Prostate gland (tissue), 2 donors: ENCODE measurements around the gene TMEM245.

Source experiments
- POLR2A ChIP-seq: fragments of 450-650 bp; IDR thresholded peaks from one replicate; pipeline ENCODE4 v1.6.1; 2016; ENCODE audit warnings: antibody characterized with exemption, mild to moderate bottlenecking
- TF ChIP-seq, protein P1 (sequence below), 4 experiments: fragments of 200-600 bp in 2 of 4; fragments of 450-650 bp in 2 of 4; sonication (generic) in 2 of 4; IDR thresholded peaks; 1 replicate in 3 of 4; 2 replicates in 1 of 4; pipeline ENCODE4 v1.5.1; 2016 to 2019; ENCODE audit warnings: antibody characterized with exemption in 4 of 4, mild to moderate bottlenecking in 2 of 4, moderate library complexity in 2 of 4

DNA sequence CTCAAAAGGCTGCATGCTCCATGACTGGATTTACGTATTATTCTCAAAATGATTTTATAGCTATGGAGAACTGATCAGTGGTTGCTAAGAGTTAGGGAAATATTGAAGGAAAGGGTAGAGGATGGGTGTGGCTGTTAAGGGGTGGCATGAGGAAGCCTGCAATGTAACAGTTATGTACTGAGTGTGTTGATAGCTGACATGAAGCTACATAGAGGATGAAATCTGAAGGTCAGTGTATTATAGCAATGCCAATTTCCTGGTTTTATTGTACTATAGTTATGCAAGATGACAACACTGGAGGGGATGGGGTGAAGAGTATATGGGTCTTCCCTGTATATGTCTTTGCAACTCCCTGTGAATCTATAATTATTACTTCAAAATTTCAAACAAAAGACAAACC, 51.0 kb downstream of the TMEM245 start:
- TF ChIP-seq, protein P1, sequence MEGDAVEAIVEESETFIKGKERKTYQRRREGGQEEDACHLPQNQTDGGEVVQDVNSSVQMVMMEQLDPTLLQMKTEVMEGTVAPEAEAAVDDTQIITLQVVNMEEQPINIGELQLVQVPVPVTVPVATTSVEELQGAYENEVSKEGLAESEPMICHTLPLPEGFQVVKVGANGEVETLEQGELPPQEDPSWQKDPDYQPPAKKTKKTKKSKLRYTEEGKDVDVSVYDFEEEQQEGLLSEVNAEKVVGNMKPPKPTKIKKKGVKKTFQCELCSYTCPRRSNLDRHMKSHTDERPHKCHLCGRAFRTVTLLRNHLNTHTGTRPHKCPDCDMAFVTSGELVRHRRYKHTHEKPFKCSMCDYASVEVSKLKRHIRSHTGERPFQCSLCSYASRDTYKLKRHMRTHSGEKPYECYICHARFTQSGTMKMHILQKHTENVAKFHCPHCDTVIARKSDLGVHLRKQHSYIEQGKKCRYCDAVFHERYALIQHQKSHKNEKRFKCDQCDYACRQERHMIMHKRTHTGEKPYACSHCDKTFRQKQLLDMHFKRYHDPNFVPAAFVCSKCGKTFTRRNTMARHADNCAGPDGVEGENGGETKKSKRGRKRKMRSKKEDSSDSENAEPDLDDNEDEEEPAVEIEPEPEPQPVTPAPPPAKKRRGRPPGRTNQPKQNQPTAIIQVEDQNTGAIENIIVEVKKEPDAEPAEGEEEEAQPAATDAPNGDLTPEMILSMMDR (IDR thresholded peaks at IDR 0.05): no peak
- TF ChIP-seq POLR2A: no peak
